ENCODE measurements around the gene ST3GAL6.
"Not testable (repeated sequence)": the region's sequence is repeated elsewhere in the genome, so short reads cannot be mapped to it uniquely, and the experiment has no call there.

Gene ST3GAL6

GRCh38 chr3:98807561-98807960 is 44.4 kb downstream of the ST3GAL6 start:
- no peak for DNase-seq

GRCh38 chr3:98808071-98808470 is 44.9 kb downstream of the ST3GAL6 start:
- DNase-seq, result no peak

- no peak for DNase-seq
Measured at GRCh38 chr3:98809557-98809956, 46.4 kb downstream of the ST3GAL6 start.

- no peak for DNase-seq
Measured at GRCh38 chr3:98811048-98811447, 47.9 kb downstream of the ST3GAL6 start.

GRCh38 chr3:98812851-98813374 is 49.8 kb downstream of the ST3GAL6 start:
- DNase-seq, result no peak

- DNase-seq, result no peak
Measured at GRCh38 chr3:98814817-98815420, 51.8 kb downstream of the ST3GAL6 start.

- DNase-seq, result peak; percentile 17
Measured at GRCh38 chr3:98817547-98818041, 54.5 kb downstream of the ST3GAL6 start.

- DNase-seq, result no peak
Measured at GRCh38 chr3:98821063-98821462, 57.9 kb downstream of the ST3GAL6 start.

GRCh38 chr3:98823791-98824190 is 60.7 kb downstream of the ST3GAL6 start:
- DNase-seq, result no peak

GRCh38 chr3:98824256-98824655 is 61.1 kb downstream of the ST3GAL6 start:
- no peak for DNase-seq

GRCh38 chr3:98826126-98826525 is 63.0 kb downstream of the ST3GAL6 start:
- no peak for DNase-seq

GRCh38 chr3:98827221-98827920 is 64.2 kb downstream of the ST3GAL6 start:
- DNase-seq, result no peak

GRCh38 chr3:98829246-98829832 is 66.2 kb downstream of the ST3GAL6 start:
- no peak for DNase-seq

- not testable (repeated sequence) for DNase-seq
Measured at GRCh38 chr3:98831060-98831459, 67.9 kb downstream of the ST3GAL6 start.

GRCh38 chr3:98839846-98840245 is 76.7 kb downstream of the ST3GAL6 start:
- no peak for DNase-seq

- no peak for DNase-seq
Measured at GRCh38 chr3:98843266-98843959, 80.3 kb downstream of the ST3GAL6 start.
